Omental fat pad (tissue), 4 donors: Measurements from ENCODE around the gene SOX6. TPM values are rescaled to one million over a fixed set of nuclear protein-coding genes. Genes with fewer than 3 reads are reported as not detected.

Experiments
- ATAC-seq: fragments of 150-250 bp; one replicate; pipeline ENCODE4 v1.9.1; 2016; ENCODE audit warnings: mild to moderate bottlenecking, moderate library complexity; ENCODE audit not compliant: low FRiP score
- DNase-seq: peaks from one replicate; pipeline ENCODE4 v3.0.0-alpha.2; 2019; ENCODE audit warnings: low spot score
- total RNA-seq, 4 donors: library from RNA; depleted of rRNA; stranded (reverse); fragments of >200 nt; gene quantifications; one replicate each; pipeline ENCODE4 v1.1.0, GENCODE V29; 2016
- TF ChIP-seq, protein P1 (sequence below), 3 donors: fragments of 450-650 bp; IDR thresholded peaks; one replicate each; pipeline ENCODE4 v1.5.1; 2016 to 2017; ENCODE audit warnings: antibody characterized with exemption in 3 of 3, mild to moderate bottlenecking in 3 of 3, moderate library complexity in 2 of 3

Gene SOX6
- total RNA-seq, 4 donors from 2014 or later: 2.0 to 41.0 (median 8.9) TPM

DNA sequence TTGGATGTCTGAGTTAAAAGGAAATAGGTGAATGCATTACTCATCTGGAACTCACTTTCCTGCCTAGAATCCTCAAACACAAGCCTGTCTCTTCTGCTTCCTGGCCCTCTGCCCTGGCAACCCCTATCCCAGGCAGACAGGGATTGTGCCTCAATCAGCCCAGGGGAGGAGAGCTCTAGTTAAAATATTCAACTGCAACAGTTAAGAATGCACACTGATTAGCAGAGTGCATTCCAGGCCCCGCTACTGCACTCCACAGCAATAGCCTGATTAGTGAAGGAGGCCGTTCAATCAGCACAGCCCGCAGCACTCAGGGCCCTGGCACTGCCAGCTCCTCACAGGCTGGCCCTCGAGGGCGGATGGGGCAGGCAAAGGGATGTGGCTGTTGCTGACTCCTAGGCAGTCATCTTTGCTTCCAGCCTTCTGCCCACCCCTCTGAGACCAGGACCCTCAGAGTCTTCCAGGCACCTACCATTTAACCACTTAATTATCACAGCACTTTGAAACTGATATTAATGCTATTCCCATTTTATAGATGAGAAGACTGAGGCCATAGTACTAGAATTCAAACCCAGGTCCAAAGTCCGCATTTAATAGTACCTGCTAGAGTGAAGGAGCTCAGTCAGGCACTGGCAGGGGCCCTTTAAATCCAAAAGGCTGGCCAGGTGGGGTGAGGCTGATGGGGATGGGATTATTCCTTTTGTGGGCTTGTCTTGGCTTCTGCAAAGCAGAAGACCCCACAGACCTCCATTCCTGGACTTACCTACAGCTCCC lies 435.3 kb downstream of the SOX6 start:
- DNase-seq (no peak), ATAC-seq (peak; percentile 78)
- TF ChIP-seq, protein P1, sequence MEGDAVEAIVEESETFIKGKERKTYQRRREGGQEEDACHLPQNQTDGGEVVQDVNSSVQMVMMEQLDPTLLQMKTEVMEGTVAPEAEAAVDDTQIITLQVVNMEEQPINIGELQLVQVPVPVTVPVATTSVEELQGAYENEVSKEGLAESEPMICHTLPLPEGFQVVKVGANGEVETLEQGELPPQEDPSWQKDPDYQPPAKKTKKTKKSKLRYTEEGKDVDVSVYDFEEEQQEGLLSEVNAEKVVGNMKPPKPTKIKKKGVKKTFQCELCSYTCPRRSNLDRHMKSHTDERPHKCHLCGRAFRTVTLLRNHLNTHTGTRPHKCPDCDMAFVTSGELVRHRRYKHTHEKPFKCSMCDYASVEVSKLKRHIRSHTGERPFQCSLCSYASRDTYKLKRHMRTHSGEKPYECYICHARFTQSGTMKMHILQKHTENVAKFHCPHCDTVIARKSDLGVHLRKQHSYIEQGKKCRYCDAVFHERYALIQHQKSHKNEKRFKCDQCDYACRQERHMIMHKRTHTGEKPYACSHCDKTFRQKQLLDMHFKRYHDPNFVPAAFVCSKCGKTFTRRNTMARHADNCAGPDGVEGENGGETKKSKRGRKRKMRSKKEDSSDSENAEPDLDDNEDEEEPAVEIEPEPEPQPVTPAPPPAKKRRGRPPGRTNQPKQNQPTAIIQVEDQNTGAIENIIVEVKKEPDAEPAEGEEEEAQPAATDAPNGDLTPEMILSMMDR (IDR thresholded peaks at IDR 0.05): no peak

DNA sequence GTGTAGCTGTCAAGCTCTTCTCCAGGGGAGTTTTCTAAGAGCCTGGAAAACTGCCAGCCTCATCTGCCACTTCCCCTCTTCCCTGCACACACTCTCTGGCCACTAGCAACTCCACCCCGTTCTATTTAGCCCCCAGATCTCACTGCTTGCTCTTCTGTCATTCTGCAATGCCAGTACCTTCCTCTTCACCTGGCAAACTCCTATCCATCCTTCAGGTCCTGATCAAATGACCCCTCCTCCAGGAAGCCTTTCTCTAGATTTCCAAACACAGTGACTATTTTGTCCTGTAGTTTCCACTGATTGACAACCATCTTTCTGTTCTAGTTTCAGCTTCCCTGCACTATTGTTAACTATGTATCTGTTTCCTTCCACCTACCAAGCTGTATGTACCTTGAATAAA lies 437.7 kb downstream of the SOX6 start:
- DNase-seq (no peak), ATAC-seq (no peak)
- TF ChIP-seq, protein P1 (IDR thresholded peaks at IDR 0.05): no peak

DNA sequence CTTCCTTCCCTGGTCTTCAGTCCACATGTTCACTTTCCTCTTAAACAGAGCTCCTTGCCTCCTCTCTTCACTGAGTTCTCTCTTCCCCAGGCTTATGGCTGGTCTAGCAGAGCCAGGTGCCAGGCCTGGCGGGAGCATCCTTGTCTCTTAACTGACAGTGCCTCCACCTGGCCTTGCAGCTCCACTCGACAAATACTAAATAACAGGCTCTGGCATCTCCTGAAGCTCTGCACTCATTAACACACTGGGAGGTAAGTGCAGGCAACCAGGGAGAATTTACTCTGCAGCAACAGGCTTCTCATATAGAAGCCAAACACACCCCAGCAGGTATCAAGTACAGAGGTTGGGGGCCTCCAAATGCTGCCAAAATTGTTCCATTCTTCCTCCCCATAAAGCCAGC lies 438.1 kb downstream of the SOX6 start:
- DNase-seq (no peak), ATAC-seq (no peak)
- TF ChIP-seq, protein P1 (IDR thresholded peaks at IDR 0.05): no peak
